ENCODE data around the gene LRRN4CL. TPM values are rescaled to one million over a fixed set of nuclear protein-coding genes. Genes with fewer than 3 reads are reported as not detected.

Gene LRRN4CL
- total and polyA plus RNA-seq, 2 donors (not counting 1 experiment from before 2014, with no cell fraction given), result 7.9 to 31.5 TPM

GRCh38 chr11:62667460-62667859, 21.9 kb downstream of the LRRN4CL start:
- no peaks in the 10 kb centered on the region for H3K9me3 ChIP-seq (ENCODE audit: control insufficient read depth, insufficient read depth, low read depth, low read length)
- H3K4me3 ChIP-seq (replicated peaks in 1 of 4; ENCODE audit: control extremely low read depth in 1 of 4, insufficient read depth in 1 of 4, low read depth in 3 of 4, low read length in 4 of 4), result peak overlapping the region in 1 of 4 experiments; percentile 71
- no peaks in the 10 kb centered on the region for H4K20me1 ChIP-seq (ENCODE audit: control insufficient read depth, extremely low read depth, insufficient read depth, low read length)
- no peak overlapping the region for H2AFZ ChIP-seq (ENCODE audit: low read length)
- H3K79me2 ChIP-seq (ENCODE audit: control insufficient read depth, insufficient read depth, low read length), result peaks cover 33% of the 10 kb centered on the region
- TF ChIP-seq EZH2 (IDR thresholded peaks at IDR 0.05; ENCODE audit: low read length, missing control alignments), result no peak
- TF ChIP-seq, protein P1, sequence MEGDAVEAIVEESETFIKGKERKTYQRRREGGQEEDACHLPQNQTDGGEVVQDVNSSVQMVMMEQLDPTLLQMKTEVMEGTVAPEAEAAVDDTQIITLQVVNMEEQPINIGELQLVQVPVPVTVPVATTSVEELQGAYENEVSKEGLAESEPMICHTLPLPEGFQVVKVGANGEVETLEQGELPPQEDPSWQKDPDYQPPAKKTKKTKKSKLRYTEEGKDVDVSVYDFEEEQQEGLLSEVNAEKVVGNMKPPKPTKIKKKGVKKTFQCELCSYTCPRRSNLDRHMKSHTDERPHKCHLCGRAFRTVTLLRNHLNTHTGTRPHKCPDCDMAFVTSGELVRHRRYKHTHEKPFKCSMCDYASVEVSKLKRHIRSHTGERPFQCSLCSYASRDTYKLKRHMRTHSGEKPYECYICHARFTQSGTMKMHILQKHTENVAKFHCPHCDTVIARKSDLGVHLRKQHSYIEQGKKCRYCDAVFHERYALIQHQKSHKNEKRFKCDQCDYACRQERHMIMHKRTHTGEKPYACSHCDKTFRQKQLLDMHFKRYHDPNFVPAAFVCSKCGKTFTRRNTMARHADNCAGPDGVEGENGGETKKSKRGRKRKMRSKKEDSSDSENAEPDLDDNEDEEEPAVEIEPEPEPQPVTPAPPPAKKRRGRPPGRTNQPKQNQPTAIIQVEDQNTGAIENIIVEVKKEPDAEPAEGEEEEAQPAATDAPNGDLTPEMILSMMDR (conservative IDR thresholded peaks at IDR 0.05 in 1 of 2, IDR thresholded peaks at IDR 0.05 in 1 of 2; ENCODE audit: low read depth in 1 of 2, low read length in 2 of 2), result no peak
- peaks cover 15% of the 10 kb centered on the region for H3K36me3 ChIP-seq (ENCODE audit: control insufficient read depth, insufficient read depth, low read length)
- no peak overlapping the region for H3K4me2 ChIP-seq (ENCODE audit: extremely low read depth, insufficient read depth, low read length)
- peaks cover 10% of the 10 kb centered on the region for H3K4me1 ChIP-seq (ENCODE audit: control insufficient read depth, extremely low read depth, insufficient read depth, low read length)
- H3K9ac ChIP-seq (ENCODE audit: insufficient read depth, low read length), result no peak overlapping the region
- H3K27ac ChIP-seq (ENCODE audit: insufficient read depth, low read length), result no peak overlapping the region
- no peaks in the 10 kb centered on the region for H3K27me3 ChIP-seq (ENCODE audit: control insufficient read depth, insufficient read depth, low read length)
- DNase-seq (ENCODE audit: low read depth in 2 of 2), result no peak

- Histone ChIP-seq H3K36me3 (ENCODE audit: control insufficient read depth, insufficient read depth, low read length) (peaks cover 15% of the 10 kb centered on the region), H3K9ac (ENCODE audit: insufficient read depth, low read length) (peak overlapping the region; percentile 69), H3K4me3 (replicated peaks in 1 of 4; ENCODE audit: control extremely low read depth in 1 of 4, insufficient read depth in 1 of 4, low read depth in 3 of 4, low read length in 4 of 4) (peak overlapping the region; percentile 43 to 95 (median 80)), H4K20me1 (ENCODE audit: control insufficient read depth, extremely low read depth, insufficient read depth, low read length) (no peaks in the 10 kb centered on the region), H3K4me1 (ENCODE audit: control insufficient read depth, extremely low read depth, insufficient read depth, low read length) (peaks cover 10% of the 10 kb centered on the region), H2AFZ (ENCODE audit: low read length) (no peak overlapping the region), H3K9me3 (ENCODE audit: control insufficient read depth, insufficient read depth, low read depth, low read length) (no peaks in the 10 kb centered on the region), H3K27me3 (ENCODE audit: control insufficient read depth, insufficient read depth, low read length) (no peaks in the 10 kb centered on the region), H3K27ac (ENCODE audit: insufficient read depth, low read length) (peak overlapping the region; percentile 45), H3K79me2 (ENCODE audit: control insufficient read depth, insufficient read depth, low read length) (peaks cover 33% of the 10 kb centered on the region), H3K4me2 (ENCODE audit: extremely low read depth, insufficient read depth, low read length) (peak overlapping the region; percentile 99)
- TF ChIP-seq, protein P1 (conservative IDR thresholded peaks at IDR 0.05 in 1 of 2, IDR thresholded peaks at IDR 0.05 in 1 of 2; ENCODE audit: low read depth in 1 of 2, low read length in 2 of 2), result no peak
- TF ChIP-seq EZH2 (IDR thresholded peaks at IDR 0.05; ENCODE audit: low read length, missing control alignments), result no peak
- DNase-seq (ENCODE audit: low read depth in 2 of 2), result no peak
Observed at GRCh38 chr11:62666259-62666926, 22.9 kb downstream of the LRRN4CL start.

DNA sequence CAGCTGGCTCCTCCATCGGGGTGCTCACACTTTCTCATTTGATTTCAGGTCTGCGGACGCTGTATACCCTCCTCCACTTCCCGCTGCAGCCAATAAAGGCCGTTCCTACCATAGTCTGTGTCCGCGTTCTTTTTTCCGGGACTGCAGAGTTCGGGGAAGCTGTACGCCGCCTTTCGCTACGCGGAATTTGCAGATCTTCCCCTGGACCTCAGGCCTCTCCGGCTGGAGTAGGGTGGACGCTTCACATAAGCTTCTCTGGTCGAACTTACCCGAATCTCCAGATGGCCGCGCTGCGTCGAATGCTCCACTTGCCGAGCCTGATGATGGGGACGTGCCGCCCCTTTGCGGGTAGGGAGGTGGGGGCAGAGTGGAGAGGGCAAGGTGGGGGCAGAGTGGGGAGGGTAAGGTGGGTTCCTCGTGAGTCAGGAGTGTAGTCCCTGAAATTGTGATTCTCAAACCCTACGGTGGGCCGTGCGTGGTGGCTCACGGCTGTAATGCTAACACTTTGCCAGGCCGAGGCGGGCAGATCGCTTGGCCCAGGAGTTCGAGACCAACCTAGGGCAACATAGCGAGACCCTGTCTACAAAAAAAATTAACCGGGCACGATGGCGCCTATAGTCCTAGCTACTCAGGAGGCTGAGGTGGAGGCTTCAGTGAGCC, 23.6 kb downstream of the LRRN4CL start:
- Histone ChIP-seq H3K4me3 (replicated peaks in 1 of 4; ENCODE audit: control extremely low read depth in 1 of 4, insufficient read depth in 1 of 4, low read depth in 3 of 4, low read length in 4 of 4) (peak overlapping the region; percentile 43 to 95 (median 80)), H3K79me2 (ENCODE audit: control insufficient read depth, insufficient read depth, low read length) (peaks cover 29% of the 10 kb centered on the region), H2AFZ (ENCODE audit: low read length) (no peak overlapping the region), H3K9me3 (ENCODE audit: control insufficient read depth, insufficient read depth, low read depth, low read length) (no peaks in the 10 kb centered on the region), H3K27me3 (ENCODE audit: control insufficient read depth, insufficient read depth, low read length) (no peaks in the 10 kb centered on the region), H3K27ac (ENCODE audit: insufficient read depth, low read length) (peak overlapping the region; percentile 45), H3K4me2 (ENCODE audit: extremely low read depth, insufficient read depth, low read length) (peak overlapping the region; percentile 99), H3K4me1 (ENCODE audit: control insufficient read depth, extremely low read depth, insufficient read depth, low read length) (peaks cover 10% of the 10 kb centered on the region), H3K36me3 (ENCODE audit: control insufficient read depth, insufficient read depth, low read length) (peaks cover 15% of the 10 kb centered on the region), H3K9ac (ENCODE audit: insufficient read depth, low read length) (peak overlapping the region; percentile 69), H4K20me1 (ENCODE audit: control insufficient read depth, extremely low read depth, insufficient read depth, low read length) (no peaks in the 10 kb centered on the region)
- no peak for TF ChIP-seq EZH2 (IDR thresholded peaks at IDR 0.05; ENCODE audit: low read length, missing control alignments)
- TF ChIP-seq, protein P1 (conservative IDR thresholded peaks at IDR 0.05 in 1 of 2, IDR thresholded peaks at IDR 0.05 in 1 of 2; ENCODE audit: low read depth in 1 of 2, low read length in 2 of 2), result no peak
- DNase-seq (ENCODE audit: low read depth in 2 of 2), result peak; percentile 66 to 70
